Neural crest cell (in vitro differentiated cells): ENCODE results near the gene BLOC1S5. TPM values are rescaled to one million over a fixed set of nuclear protein-coding genes. Genes with fewer than 3 reads are reported as not detected.

Source experiments
- DNase-seq: peaks from one replicate; pipeline ENCODE4 v3.0.0; 2021; ENCODE audit warnings: low read depth, mixed read lengths, low spot score
- H3K27ac Mint-ChIP-seq: one replicate; pipeline ENCODE4 v1.8.0; 2021; ENCODE audit warnings: mild to moderate bottlenecking, mixed read lengths; ENCODE audit not compliant: unreplicated experiment
- H3K27me3 Mint-ChIP-seq: 2 replicates; pipeline ENCODE4 v1.8.0; 2021; ENCODE audit warnings: low read depth, mild to moderate bottlenecking, mixed read lengths
- H3K36me3 Mint-ChIP-seq: 2 replicates; pipeline ENCODE4 v1.8.0; 2021; ENCODE audit warnings: low read depth, mild to moderate bottlenecking, mixed read lengths
- H3K4me1 Mint-ChIP-seq: 2 replicates; pipeline ENCODE4 v1.8.0; 2021; ENCODE audit warnings: mixed read lengths
- H3K4me3 Mint-ChIP-seq: one replicate; pipeline ENCODE4 v1.8.0; 2021; ENCODE audit warnings: mild to moderate bottlenecking, mixed read lengths
- H3K9me3 Mint-ChIP-seq: 2 replicates; pipeline ENCODE4 v1.8.0; 2021; ENCODE audit warnings: mixed read lengths
- total RNA-seq: library from RNA; stranded (reverse); gene quantifications from 2 replicates; pipeline ENCODE4 v1.2.1, GENCODE V29; 2021
- TF ChIP-seq, protein P1 (sequence below): fragments of 200-600 bp; sonication (generic); conservative IDR thresholded peaks from 2 replicates; pipeline ENCODE4 v1.5.0; 2021; ENCODE audit warnings: antibody characterized with exemption, mild to moderate bottlenecking

Gene BLOC1S5
- total RNA-seq, 1 donor from 2014 or later = 21.9 TPM

- no peak overlapping the region for H3K27ac Mint-ChIP-seq
- H3K4me1 Mint-ChIP-seq = peaks cover 19% of the 10 kb centered on the region
- peaks cover 2% of the 10 kb centered on the region for H3K36me3 Mint-ChIP-seq
- H3K9me3 Mint-ChIP-seq = peaks cover 3% of the 10 kb centered on the region
- TF ChIP-seq, protein P1, sequence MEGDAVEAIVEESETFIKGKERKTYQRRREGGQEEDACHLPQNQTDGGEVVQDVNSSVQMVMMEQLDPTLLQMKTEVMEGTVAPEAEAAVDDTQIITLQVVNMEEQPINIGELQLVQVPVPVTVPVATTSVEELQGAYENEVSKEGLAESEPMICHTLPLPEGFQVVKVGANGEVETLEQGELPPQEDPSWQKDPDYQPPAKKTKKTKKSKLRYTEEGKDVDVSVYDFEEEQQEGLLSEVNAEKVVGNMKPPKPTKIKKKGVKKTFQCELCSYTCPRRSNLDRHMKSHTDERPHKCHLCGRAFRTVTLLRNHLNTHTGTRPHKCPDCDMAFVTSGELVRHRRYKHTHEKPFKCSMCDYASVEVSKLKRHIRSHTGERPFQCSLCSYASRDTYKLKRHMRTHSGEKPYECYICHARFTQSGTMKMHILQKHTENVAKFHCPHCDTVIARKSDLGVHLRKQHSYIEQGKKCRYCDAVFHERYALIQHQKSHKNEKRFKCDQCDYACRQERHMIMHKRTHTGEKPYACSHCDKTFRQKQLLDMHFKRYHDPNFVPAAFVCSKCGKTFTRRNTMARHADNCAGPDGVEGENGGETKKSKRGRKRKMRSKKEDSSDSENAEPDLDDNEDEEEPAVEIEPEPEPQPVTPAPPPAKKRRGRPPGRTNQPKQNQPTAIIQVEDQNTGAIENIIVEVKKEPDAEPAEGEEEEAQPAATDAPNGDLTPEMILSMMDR = no peak
- DNase-seq = no peak
- H3K27me3 Mint-ChIP-seq = peaks cover 87% of the 10 kb centered on the region
- no peak overlapping the region for H3K4me3 Mint-ChIP-seq
Measured at GRCh38 chr6:7976485-7977056, 87.6 kb downstream of the BLOC1S5 start.

GRCh38 chr6:7975764-7976146, 88.4 kb downstream of the BLOC1S5 start:
- Mint-ChIP-seq H3K36me3 (peaks cover 2% of the 10 kb centered on the region), H3K27me3 (peaks cover 82% of the 10 kb centered on the region), H3K4me1 (peaks cover 19% of the 10 kb centered on the region), H3K27ac (no peak overlapping the region), H3K4me3 (no peak overlapping the region), H3K9me3 (peaks cover 3% of the 10 kb centered on the region)
- no peak for DNase-seq
- TF ChIP-seq, protein P1 = no peak

DNA sequence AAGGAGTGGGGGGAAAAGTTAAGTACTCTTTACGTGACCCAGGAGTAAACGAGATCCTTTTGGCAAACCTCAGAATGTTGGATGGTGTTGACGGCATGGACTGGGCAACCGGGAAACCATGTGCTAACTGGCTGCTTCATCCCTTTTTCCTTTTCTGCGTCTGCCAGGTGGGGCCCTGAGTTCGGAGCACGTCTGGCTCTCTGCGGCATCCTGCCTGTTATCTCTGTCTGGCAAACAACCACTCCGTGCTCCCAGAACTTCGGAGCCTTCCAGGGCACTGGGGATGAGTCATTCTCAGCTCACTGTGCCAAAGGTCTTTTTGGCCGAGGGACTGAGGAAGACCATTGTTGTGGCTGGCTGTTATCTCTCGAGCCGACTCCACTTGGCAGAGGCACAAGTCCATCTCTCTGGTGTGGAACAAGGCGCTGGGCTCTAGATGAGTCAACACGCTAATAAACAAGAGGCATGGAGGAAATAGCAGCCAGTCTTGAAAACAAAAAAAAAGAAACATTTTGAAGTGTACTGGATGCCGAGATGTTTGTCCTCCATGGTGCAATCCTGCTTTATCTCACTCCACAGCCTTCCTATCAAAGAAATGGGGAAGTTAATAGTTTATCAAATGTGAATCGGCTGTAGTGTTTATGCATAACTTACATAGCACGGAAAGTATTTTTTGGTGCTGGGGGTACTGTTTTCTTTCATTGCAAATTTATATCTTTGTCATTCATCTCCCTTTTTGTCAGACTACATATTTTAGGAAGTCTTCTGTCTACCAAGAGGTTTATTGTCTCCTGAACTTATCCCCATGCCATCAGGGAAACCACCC, 89.0 kb downstream of the BLOC1S5 start:
- Mint-ChIP-seq H3K9me3 (peaks cover 4% of the 10 kb centered on the region), H3K36me3 (peaks cover 2% of the 10 kb centered on the region), H3K27ac (no peak overlapping the region), H3K4me1 (peaks cover 19% of the 10 kb centered on the region), H3K27me3 (peaks cover 76% of the 10 kb centered on the region), H3K4me3 (no peak overlapping the region)
- no peak for DNase-seq
- TF ChIP-seq, protein P1 = no peak

- TF ChIP-seq, protein P1 = no peak
- DNase-seq = no peak
Measured at GRCh38 chr6:7974565-7974937, 89.6 kb downstream of the BLOC1S5 start.

GRCh38 chr6:7973584-7973983, 90.6 kb downstream of the BLOC1S5 start:
- H3K27ac Mint-ChIP-seq = no peak overlapping the region
- DNase-seq = no peak
- H3K4me1 Mint-ChIP-seq = peaks cover 12% of the 10 kb centered on the region
- no peak overlapping the region for H3K4me3 Mint-ChIP-seq
- H3K9me3 Mint-ChIP-seq = peaks cover 9% of the 10 kb centered on the region
- H3K36me3 Mint-ChIP-seq = peaks cover 2% of the 10 kb centered on the region
- TF ChIP-seq, protein P1 = no peak
- peaks cover 74% of the 10 kb centered on the region for H3K27me3 Mint-ChIP-seq

More at GRCh38 chr6:7974565-7974937, 89.6 kb downstream of the BLOC1S5 start:
- no peak overlapping the region for H3K27ac Mint-ChIP-seq
- no peak overlapping the region for H3K4me3 Mint-ChIP-seq
- H3K9me3 Mint-ChIP-seq = peaks cover 7% of the 10 kb centered on the region
- peaks cover 2% of the 10 kb centered on the region for H3K36me3 Mint-ChIP-seq
- peaks cover 73% of the 10 kb centered on the region for H3K27me3 Mint-ChIP-seq
- H3K4me1 Mint-ChIP-seq = peaks cover 19% of the 10 kb centered on the region
